Suppressor macrophage (primary cell): Measurements from ENCODE around the gene HEATR9.
"Not testable (repeated sequence)": the region's sequence is repeated elsewhere in the genome, so short reads cannot be mapped to it uniquely, and the experiment has no call there.

Experiments used
- DNase-seq, 4 experiments: peaks; one replicate each; pipeline ENCODE4 v3.0.0-alpha.2; 2020 to 2022
- total RNA-seq, 17 experiments: gene quantifications; one replicate each; lab custom pipeline; 2026; ENCODE audit warnings: mixed read lengths in 6 of 17, inconsistent platforms in 3 of 17; lab: John Stamatoyannopoulos, UW

The HEATR9 gene
- total RNA-seq: 0 to 12.4 (median 0.91) reads per million in 17 experiments

DNA sequence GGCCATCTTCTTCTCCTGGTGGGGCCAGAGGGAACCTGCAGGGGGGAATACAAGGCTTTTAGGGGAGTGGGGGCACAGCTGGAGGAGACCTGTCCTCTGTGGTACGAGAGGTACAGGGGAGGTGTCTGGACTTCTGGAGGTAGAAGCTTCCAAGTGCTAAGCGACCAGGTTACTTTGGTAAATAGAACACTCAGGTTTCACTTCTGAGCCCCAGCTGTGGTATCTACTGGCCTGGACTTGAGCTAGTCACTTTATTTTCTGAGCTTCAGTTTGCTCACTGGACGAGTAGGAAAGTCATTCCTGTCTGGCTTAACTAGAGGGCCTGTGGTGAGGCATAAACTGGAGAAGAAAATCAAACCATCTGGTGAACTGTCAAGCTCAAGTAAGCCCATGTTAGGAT is at the start of gene HEATR9:
Gene HEATR9, minus strand, starts transcription at position 155 of the 400 bp plus-strand sequence. Its CDS starts 149 bp downstream, at position 6.
- DNase-seq: no peak

DNA sequence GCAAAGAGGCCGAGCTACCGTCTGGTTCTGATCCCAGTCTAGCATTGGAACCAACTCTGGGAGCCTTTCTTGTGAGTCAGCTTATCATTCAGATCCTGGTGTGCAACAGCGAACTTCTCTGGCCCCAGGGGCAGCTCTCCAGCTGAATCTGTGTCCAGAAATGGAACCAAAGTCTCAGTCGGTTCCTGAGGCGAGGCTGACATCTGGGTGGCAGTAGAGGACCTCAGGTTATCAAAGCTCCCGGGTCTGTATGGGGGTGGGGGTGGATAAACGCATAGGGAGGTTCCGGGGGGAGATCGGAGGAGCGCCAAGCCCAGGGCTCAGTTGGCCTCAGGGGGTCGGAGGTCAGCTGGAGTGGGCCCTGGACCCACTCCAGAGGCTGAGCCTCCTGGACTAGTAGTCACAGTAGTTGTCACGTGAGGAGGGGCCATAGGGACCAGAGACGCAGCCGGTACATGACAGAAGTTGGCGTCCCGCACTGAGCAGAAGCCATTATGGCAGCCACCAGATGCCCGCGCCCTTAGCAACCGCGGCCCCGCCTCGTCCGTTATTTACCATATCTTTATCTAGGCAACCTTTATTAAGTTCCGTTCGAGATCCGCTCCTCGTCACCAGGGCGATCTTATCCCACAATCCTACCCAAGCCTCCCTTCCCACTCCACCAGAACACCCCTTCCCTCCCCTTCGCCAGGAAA is 49.0 kb upstream of the HEATR9 start:
- DNase-seq: no peak

DNA sequence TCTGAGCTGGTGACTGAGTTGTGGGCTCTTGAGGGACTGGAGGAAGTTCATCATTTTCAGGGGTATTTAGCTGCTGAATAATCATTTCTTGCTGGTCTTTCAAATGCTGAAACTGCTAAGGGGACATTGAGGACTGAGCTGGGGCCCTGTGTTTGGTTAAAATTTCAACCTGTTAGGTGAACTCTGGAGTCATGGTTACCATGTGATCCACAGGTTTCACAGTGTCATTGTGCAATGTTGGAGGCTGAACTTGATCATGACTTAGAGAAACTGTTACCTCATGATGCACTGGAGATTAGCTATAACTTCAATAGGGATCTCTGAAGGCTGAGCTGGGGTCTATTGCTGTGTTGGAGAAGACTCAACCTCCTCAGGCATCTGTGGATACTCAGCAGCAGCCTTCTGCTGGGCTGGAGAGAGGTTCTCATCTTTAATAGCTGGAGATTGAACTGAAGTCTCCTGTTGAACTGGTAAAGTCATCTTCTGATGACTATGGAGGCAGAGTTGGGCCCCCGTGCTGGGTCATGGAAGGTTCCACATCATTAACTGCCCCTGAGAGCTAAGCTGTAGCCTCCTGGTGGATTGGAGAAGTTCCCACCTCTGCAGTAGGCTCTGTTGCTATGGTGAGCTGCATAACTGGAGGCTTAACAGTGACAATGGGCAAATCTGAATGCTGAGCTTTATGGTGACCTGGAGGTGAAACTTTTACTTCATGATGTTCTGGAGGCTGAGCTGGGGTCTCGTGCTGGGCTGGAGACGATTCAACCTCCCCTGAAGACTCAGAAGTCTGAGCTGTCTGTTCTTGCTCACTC is 46.7 kb upstream of the HEATR9 start:
- DNase-seq: peak in 2 of 4 experiments; percentile 18 to 28

- no peak for DNase-seq
Observed at GRCh38 chr17:35914354-35914753, 45.7 kb upstream of the HEATR9 start.

DNA sequence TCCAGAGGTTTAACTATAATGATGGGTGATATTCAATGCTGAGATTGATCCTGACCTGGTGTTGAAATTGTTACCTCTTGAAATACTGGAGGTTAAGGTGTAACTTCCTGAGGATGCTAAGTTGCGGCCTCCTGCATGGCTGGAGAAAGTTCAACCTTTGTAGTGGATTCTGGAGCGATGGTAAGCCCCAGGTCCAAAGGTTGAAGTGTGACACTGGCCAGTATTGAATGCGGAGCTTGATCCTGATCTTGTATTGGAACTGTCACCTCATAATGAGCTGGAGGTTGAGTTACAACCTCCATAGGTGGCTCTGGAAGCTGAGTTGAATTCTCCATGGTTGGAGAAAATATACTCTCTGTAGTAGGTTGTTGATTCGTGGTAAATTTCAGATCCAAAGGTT is 44.9 kb upstream of the HEATR9 start:
- no peak for DNase-seq

GRCh38 chr17:35912942-35913341 is 44.3 kb upstream of the HEATR9 start:
- no peak for DNase-seq

DNA sequence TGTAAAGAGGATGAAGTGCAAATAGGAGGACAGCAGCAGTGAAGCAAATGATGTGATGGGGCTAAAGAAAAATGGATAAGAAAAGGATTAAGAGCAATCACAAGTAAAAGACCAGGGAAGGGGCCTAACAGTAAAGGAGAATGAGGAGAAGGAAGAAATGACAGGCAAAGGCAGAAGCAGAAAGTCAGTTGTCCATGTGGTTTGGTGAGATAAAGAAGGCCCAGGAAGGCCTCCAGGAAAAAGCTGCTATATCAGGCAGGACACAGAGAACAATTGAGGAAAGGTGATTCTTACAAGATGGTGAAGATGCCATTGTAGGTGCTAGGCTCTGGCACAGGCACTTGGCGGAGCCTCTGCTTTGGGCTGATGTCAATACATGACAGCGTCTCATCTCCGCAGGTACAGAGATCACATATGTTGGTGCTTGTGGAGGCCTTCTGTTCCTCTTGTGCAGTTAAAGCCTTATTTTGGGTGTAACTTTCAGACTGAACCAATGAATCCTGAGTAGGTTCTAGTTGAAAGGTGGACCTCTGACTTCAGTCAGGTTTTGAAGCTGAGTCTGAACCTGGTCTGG is 43.7 kb upstream of the HEATR9 start:
- DNase-seq: no peak

DNA sequence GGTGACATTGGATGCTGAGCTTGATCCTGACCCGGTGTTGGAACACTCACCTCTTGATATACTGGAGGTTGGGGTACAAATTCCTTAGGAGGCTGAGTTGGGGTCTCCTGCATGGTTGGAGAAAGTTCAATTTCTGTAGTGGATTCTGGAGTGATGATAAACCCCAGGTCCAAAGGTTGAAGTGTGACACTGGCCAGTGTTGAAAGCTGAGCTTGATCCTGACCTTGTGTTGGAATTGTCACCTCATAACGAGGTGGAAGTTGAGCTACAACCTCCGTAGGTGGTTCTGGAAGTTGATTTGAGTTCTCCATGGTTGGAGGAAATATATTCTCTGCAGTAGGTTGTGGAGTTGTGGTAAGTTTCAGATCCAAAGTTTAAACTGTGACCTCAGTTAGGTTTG is 40.7 kb upstream of the HEATR9 start:
- no peak for DNase-seq

GRCh38 chr17:35907691-35908090 is 39.0 kb upstream of the HEATR9 start:
- no peak for DNase-seq

GRCh38 chr17:35906926-35907637 is 38.4 kb upstream of the HEATR9 start:
- DNase-seq: no peak

DNA sequence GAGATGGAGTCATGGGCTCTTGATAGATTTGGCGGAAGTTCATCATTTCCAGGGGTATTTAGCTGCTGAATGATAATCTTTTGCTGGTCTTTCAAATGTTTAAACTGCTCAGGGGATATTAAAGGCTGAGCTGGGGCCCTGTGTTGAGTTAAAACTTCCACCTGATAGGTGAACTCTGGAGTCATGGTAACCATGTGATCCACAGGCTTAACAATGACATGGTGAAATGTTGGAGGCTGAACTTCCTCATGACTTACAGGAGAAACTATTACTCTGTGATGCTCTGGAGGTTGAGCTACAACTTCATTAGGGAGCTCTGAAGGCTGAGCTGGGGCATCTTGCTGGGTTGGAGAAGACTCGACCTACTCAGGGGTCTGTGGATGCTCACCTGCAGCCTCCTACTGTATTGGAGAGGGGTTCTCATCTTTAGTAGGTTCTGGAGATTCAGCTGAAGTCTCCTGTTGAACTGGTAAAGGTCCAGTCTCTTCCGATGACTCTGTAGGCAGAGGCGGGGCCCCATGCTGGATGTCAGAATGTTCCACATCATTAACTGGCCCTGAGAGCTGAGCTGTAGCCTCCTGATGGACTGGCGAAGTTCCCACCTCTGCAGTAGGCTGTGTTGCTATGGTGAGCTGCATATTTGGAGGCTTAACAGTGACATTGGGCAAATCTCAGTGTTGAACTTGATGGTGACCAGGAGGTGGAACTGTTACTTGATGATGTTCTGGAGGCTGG is 37.7 kb upstream of the HEATR9 start:
- no peak for DNase-seq

DNA sequence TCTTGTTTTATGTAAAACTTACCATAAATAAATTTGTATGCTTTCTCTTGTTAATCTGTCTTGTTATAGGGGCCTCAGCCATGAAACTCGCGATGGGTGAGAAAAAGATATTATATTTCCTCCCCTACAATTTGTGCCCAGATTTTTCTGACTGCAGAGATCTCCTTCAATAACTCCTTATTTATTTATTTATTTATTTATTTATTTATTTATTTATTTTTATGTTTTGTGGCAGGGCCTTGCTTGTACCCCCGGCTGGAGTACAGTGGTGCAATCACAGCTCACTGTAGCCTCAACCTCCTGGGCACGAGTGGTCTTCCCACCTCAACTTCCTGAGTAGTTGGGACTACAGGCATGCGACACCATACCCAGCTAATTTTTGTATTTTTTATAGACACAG is 34.8 kb upstream of the HEATR9 start:
- no peak for DNase-seq

GRCh38 chr17:35901631-35902175 is 33.0 kb upstream of the HEATR9 start:
- DNase-seq: no peak

DNA sequence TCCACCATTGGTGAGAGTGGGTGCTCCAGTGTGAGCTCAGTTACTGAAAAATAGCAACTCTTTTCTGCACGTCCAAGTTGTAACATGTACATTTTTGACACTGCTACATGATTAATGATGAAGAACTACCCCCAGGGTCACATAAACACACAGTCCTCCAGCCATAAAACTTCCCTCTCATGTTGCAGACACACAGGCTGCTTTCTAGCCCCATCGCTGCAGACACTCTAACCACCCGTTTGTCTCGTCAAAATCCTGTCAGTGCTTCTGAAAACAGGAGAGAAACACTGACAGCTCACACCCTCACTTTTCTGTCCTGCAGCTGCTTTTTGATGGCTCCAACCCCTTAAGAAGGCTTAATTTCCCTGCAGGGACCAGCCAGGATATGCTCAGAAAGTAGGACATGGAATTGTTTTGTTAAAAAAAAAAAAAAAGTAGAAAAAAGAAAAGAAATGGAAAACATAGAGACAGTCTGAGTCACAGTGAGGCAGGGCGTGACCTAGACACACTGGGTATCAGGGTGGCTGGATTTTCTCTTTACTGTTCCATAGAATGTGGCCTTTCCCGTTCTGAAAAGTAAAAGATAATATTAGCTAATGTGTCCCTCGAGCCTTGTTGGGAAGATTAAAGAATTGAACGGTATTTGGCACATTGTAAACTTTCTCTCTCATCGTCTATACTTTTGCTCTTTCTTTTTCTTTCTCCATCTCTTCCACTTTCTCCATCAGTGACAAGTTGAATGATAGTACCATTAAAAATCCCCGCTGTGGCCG is 32.2 kb upstream of the HEATR9 start:
- no peak for DNase-seq

DNA sequence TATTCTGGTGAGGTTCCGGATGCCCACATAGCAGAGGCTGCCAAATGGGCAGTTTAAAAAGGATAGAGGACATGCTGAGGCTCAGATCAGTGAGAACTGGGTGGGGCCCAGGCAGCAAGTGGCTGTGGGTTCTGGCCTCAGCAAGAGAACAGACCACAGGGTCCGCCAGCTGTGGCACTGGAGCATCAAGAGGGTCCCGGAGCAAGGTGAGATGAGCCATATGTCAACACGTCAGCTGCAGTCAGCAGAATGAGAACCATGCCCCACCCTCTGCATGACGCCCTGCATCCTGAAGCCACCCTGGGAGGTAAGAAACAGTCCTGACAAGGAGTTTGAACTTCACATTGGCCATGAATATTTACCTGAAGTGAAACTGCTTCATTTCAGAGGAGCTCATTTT is 31.6 kb upstream of the HEATR9 start:
- DNase-seq: no peak

DNA sequence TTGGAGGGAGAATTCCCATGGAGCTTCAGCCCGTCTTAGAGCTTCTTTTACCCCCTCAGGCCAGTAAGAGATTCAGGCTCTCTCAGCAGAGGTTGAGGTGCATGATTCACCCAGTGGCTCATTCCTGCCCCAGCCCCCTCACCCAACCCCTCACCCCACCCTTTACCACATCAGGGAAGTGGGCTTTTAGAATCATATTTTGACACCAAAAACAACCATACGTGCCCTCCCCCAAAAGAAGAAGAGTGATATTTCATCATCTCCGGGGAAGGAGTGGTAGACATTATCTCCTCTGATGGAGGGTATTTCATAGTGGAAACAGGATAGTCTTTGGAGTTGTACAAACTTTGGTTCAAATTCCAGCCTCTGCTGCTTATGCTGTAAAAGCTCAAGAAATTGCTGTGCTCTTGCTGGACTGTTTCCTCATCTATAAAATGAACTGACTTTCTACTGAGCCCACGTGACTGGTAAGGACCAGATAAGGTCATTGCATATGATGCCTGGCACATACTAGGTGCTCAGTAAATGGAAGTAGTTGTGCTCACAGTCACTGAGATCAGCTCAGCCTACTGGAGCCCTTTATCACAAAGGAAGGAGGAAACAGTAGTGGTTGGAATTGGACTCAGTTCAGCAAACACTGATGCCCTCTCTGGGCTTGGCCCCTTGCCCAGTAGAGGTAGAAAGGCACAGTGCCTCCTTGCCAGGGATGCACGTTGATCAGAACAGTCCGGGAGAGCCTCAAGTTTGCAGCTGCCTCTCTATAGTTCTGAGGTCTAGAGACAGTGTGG is 29.8 kb upstream of the HEATR9 start:
- peak in 3 of 4 experiments; percentile 4 to 46 (median 43) for DNase-seq

- not testable (repeated sequence) for DNase-seq
Observed at GRCh38 chr17:35897772-35898171, 29.1 kb upstream of the HEATR9 start.

DNA sequence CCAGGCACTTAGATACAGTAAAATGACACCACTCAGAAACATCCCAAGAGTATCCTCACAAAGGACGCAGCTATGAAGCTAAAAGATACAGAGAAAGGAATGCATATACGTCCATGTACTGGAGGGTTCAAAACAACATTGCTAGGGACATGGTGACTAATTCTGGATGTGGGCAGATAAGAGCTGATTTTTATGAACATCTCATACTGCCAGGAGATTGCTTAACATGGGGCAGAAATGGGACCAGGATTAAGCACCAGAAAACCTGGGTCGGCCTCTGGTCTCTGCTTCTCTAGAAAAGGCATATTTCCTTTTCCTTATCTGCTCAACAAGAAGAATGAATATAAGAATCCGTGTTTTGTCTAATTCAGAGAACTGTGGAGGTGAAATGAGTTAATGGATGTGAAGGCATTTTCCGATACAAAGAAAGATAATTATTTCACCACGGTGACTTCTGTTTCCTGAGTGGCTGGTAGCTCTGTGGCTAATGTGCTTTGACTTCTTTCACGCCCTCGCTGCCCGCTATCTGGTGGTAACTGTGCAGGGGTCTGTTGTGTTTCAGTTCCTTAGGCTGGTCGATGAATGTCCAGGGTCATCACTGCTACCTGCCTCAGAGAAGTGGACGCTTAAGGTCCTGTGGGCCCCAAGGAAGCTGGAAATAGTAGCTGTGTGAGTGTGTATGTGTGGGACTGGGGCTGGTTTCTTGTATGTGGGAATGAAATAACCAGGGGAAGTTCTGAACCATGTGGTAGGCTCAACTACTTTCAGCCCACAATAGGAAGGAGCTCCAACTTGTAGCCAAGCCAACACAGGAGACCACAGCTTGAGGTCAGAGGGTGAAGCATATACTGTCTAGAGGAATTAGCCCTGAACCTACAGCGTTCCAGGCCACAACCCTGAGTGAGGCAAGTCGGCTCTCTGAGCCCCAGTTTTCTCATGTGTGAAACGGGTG is 27.2 kb upstream of the HEATR9 start:
- DNase-seq: peak; percentile 58 to 84 (median 80)

GRCh38 chr17:35894206-35894605 is 25.5 kb upstream of the HEATR9 start:
- no peak for DNase-seq
